HepG2 (cell line): Measurements from ENCODE around the gene DSE.

Source experiments
- ERF ChIP-seq: IDR thresholded peaks from 2 replicates; pipeline ENCODE4 v1.6.1; 2018; ENCODE audit warnings: missing biosample characterization, missing genetic modification reagents
- MAF1 ChIP-seq: sonication (generic); formaldehyde crosslinking; IDR thresholded peaks from 2 replicates; pipeline ENCODE4 v1.5.0; 2020; ENCODE audit warnings: missing genetic modification reagents, borderline replicate concordance
- RAD21 ChIP-seq: fragments of 450-650 bp; formaldehyde crosslinking; IDR thresholded peaks from 2 replicates; pipeline ENCODE4 v1.5.0; 2020; ENCODE audit warnings: mild to moderate bottlenecking
- SIN3A ChIP-seq: IDR thresholded peaks from 2 replicates; pipeline ENCODE4 v1.6.1; 2011; ENCODE audit warnings: low read depth, mild to moderate bottlenecking, control low read depth, low read length, borderline replicate concordance
- ZNF296 ChIP-seq: sonication (generic); formaldehyde crosslinking; conservative IDR thresholded peaks from 2 replicates; pipeline ENCODE4 v1.5.0; 2020; ENCODE audit warnings: mild to moderate bottlenecking, missing genetic modification reagents
- ZNF652 ChIP-seq: IDR thresholded peaks from 2 replicates; pipeline ENCODE4 v1.6.1; 2016; ENCODE audit warnings: low read depth, borderline replicate concordance
- TF ChIP-seq, protein P1 (sequence below): sonication (generic); formaldehyde crosslinking; IDR thresholded peaks from 2 replicates; pipeline ENCODE4 v1.5.0; 2020; ENCODE audit warnings: mild to moderate bottlenecking, missing genetic modification reagents, moderate library complexity

GRCh38 chr6:116335612-116336215 is 35.0 kb upstream of the DSE start:
- TF ChIP-seq MAF1 (CRISPR knock-in tag) (no peak), ERF (CRISPR knock-in tag) (no peak), RAD21 (CRISPR knock-in tag) (no peak), SIN3A (no peak), ZNF296 (no peak), ZNF652 (CRISPR knock-in tag) (no peak)
- TF ChIP-seq, protein P1, sequence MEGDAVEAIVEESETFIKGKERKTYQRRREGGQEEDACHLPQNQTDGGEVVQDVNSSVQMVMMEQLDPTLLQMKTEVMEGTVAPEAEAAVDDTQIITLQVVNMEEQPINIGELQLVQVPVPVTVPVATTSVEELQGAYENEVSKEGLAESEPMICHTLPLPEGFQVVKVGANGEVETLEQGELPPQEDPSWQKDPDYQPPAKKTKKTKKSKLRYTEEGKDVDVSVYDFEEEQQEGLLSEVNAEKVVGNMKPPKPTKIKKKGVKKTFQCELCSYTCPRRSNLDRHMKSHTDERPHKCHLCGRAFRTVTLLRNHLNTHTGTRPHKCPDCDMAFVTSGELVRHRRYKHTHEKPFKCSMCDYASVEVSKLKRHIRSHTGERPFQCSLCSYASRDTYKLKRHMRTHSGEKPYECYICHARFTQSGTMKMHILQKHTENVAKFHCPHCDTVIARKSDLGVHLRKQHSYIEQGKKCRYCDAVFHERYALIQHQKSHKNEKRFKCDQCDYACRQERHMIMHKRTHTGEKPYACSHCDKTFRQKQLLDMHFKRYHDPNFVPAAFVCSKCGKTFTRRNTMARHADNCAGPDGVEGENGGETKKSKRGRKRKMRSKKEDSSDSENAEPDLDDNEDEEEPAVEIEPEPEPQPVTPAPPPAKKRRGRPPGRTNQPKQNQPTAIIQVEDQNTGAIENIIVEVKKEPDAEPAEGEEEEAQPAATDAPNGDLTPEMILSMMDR (CRISPR knock-in tag), result no peak
